DMS 273 treated with DMSO at 0.1 percent for 48 hours (cell line): ENCODE results near the gene IRF4.

Experiments
- DNase-seq: peaks from one replicate; lab custom pipeline; 2025; lab: John Stamatoyannopoulos, UW

IRF4 gene

DNA sequence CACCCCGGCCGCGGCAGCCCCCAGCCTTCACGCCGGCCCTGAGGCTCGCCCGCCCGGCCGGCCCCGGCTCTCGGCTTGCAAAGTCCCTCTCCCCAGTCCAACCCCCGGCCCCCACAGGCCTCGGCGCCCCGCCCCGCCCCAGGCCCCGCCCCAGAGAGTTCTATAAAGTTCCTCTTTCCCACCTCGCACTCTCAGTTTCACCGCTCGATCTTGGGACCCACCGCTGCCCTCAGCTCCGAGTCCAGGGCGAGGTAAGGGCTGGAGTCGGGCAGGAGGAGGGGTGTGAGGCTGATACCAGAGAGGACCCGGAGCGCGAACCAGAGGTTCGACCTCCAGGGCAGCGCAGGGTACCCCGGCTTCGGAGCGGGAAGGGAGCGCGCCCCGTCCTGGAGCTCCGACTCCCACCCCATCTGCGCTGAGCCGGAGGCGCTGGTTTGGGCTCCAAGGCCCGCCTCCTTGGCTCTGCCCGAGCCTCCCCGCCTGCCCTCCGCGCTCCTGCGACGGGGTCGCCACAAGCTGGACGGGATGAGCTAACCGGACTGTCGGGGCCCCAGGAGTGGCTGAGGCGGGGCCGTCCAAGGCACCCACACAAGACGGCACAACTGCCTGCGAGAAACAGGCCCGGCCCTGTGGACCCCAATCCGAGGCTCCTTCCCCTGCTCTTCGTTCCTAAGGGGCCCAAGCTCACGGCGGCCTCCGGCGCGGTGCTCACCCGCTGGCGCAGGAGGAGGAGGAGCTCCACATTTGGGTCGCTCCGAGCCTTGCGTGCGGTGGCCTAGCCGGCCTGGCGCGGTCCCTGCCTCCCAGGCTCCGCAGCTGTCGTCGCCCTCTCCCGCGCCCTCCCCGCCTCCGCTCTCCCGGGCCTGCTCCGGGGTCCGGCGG lies at the start of gene IRF4:
Gene IRF4 (plus strand): TSS at position 194 of the 882 bp plus-strand sequence. CDS start 1,401 bp downstream, outside the sequence.
- no peak for DNase-seq

DNA sequence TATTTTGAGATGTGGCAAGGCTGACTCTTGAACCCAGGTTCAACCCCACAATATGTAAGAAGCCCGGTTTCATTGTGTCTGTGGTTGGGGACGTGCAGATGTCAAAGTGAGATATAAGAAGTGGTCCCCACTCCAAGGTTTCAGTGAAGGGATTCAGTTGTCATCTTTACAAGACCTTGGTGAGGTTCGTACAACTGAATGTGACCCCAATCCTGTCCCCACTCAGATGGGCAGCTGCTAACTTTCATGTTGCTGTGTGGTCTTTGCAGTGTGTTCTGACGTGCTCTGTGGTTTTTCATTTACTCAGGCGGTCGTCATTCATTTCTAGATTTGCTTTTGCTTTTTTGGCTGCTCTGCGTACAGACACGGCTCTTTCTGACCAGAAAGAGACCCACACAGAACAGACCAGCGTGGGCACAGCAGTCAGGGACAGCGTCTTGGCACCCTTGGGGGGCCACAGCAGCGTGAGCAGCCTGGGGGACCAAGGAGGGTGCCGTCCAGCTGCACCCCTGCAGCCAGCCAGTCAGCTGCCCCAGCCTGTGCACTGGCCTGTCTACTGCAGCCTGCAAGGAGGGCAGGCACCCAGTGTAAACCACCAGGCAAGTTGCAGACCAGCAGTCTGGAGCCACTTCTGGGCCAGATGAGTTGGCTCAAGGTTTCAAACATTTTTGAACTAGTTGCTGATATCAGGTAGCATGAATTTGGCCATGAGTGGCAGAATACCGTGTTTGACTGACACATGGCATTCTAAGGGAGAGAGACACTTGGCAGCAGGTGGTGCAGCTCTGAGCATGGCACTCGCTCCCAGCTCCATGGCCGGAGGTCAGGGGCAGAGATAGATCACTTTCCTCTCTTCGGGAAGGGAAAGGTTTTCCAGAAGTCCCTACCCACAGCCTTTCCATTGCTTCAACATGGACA lies 49.4 kb upstream of the IRF4 start:
- DNase-seq, result no peak

- no peak for DNase-seq
These were observed 48.7 kb upstream of the IRF4 start for GRCh38 chr6:342832-343179.

DNA sequence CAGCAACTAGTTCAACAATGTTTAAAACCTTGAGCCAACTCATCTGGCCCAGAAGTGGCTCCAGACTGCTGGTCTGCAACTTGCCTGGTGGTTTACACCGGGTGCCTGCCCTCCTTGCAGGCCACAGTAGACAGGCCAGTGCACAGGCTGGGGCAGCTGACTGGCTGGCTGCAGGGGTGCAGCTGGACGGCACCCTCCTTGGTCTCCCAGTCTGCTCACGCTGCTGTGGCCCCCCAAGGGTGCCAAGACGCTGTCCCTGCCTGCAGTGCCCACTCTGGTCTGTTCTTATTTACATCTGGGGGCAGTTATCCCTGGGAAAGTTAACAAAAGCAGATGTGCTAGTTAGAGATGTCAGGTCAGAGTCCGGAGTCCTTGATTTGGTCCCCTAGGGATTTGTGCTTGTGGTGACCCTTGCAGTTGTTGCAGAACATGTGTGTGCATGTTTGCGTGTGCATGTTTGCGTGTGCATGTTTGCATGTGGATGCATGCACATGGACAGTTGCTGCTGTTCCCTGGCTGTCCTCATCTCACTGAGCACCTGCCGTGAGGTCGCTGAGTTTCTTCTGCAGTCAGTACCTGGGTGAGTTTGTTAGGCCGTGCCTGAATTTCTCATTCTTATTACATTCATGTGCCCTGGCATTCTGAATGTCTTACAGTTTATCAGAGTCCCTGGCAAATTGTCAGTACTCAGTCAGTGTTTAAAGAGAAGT lies 48.2 kb upstream of the IRF4 start:
- no peak for DNase-seq

- DNase-seq, result no peak
These were observed 47.4 kb upstream of the IRF4 start for GRCh38 chr6:343960-344815.

GRCh38 chr6:344816-345340 lies 46.7 kb upstream of the IRF4 start:
- no peak for DNase-seq

DNA sequence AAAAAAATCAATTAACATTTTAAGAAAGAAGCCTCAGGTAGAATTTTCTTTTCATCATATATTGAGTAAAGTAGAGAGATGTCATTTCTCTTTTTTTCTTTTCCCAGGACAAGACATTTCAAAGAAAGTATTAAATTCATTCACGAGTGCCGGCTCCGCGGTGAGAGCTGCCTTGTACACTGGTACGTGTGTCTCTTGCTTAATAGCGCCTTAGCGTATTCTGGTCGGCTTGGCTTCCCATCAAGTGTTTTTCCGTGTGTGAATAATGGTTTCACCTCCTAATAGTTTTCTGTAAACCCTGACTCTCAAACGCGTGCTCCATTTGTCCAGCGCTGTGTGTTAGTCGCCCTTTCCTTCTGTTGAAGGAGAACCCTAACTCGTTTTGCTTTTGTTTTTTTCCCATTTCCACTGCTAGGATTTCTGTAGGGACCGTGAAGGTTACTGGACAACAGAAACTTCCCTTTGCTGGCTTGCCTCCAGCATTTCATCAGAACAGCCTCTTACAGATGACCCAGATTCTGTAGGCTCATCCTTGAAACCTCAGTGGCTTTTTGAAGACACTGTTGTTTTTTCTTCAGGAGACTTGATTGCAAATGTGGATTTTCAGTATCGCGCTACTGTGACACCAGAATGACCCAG lies 45.7 kb upstream of the IRF4 start:
- DNase-seq, result no peak

DNA sequence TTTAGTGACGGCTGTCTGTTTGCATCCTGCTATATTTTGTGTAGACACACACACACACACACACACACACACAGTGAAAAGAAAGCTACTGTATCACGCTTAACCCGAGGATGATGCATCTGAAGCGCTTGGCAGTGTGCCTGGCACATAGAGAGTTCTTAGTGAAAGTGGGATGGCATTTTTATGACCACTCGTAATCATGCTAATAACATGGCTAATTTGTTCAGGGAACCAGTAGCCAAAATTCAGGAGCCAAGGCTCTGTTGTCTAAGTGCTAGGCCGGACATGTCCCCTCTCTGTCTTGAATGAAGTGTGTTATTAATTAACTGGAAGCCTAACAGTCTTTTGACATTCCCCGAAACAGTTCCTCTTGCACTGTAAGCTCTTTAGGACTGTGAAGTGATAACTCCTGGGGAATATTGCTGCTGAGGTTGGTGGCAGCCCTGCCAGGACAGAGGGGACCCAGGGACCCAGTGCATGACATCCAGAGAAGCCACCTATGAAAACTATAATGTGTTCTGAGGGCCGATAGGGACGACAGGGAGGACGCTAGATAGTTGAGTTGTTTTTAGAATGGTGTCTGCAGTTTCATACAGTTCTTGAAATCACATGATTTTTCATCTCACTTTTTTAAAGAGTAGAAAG lies 45.0 kb upstream of the IRF4 start:
- DNase-seq, result no peak

DNA sequence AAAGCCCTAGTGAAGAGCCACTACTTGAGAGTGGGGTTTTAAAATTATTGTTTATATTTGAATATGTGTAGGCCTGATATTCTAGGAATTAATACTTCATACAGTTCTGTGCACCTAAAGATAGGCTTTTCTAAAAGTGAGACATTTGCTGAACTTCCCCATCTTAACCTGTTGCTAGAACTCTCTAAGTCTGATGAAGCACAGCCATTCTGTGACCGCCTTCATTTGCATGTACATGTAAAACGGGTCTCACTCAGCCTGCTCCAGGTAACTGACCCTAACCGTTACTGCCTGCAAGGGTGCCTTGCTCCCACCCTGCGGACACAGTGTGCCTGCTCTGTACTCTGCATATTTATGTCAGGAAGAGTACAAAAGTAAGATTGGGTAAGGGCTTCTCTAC lies 44.3 kb upstream of the IRF4 start:
- DNase-seq, result no peak

- no peak for DNase-seq
These were observed 43.3 kb upstream of the IRF4 start for GRCh38 chr6:347951-348859.

GRCh38 chr6:348860-349396 lies 42.6 kb upstream of the IRF4 start:
- no peak for DNase-seq

DNA sequence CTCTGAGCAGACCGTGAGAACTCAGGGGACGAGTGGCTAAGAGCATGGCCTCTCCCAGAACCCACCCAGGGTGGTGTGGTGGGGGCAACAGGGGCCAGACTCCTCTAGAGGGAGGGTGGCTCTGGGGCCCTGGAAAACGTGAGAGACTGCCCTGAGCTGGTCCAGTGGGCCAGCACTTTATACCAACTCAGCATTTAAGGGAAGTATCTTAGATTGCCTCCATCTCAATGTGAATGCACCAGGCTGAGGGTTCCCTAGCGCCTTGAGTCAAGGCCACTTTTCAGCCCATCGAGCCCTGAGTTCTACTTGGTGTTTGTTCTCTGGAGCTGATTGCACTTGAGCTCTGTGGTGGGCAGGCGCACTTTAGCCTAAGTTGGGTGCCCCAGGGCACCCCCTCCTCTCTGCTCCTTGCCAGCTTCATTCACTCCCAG lies 42.0 kb upstream of the IRF4 start:
- no peak for DNase-seq

GRCh38 chr6:350371-350770 lies 41.2 kb upstream of the IRF4 start:
- DNase-seq, result no peak

DNA sequence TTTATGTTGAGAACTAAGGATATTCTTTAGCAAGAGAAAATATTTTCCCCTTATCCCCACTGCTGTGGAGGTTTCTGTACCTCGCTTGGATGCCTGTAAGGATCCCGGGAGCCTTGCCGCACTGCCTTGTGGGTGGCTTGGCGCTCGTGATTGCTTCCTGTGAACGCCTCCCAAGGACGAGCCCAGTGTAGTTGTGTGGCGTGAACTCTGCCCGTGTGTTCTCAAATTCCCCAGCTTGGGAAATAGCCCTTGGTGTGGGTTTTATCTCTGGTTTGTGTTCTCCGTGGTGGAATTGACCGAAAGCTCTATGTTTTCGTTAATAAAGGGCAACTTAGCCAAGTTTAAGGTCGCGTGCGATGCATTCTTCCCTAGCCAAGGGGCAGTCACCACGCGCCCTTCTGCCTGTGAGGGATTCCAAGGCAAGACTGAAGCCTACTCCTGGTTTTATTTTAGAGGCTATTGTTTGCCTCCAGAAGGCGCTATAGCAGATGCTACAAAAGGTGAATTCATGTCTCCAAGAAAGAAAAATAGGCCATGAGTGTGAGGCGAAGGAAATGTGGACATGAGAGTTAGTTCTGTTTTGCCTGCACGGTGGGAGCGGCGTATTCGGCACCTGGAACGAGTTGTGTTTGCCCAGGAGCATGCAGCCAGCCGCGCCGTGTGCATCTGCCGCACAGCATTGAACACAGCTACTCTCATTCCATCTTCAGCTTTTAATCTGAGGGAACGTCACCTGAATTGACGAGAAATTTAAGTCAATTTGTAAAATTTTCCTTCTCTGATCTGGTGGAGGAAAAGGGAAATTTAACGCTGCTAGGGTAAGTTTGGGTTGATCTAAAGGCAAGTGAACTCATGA lies 40.3 kb upstream of the IRF4 start:
- DNase-seq, result no peak

DNA sequence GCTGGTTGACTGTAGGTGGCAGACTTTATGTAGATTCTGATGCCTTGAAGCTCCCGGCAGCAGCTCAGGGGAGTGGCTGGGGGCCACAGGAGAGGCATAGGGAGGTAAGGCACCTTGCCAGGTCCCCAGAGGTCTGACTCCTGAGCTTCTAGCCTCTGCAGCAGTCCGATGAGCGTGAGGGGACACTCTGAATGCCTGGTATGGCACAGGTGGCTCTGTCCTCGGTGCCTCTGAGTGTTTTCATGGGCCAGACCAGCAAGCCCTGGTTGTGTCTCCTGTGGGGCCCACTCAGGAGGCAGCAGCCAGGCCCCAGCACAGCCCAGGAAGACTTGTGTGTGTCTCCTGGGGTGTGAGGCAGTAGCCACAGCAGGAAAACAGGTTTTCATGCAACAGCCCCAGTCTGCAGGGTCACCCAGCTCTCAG lies 39.7 kb upstream of the IRF4 start:
- no peak for DNase-seq

DNA sequence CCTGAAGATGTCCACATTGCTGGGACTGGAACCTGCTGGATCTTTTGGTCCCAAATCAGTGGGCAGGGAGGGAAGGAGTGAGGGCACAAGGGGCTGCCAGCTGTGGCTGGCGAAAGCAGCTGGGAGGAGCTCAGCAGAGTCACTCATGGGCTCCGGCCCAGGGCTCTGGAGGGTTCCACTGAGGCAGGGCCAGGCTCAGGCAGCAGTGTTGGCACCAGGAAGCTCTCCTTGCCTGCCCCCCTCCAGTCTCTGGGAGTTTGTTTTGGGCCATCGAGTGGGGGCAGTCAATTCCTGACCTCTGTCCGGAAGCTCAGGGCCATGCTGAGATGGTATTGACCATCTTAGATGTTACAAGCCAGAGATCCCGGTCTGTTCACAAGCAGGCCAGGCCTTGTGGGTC lies 39.1 kb upstream of the IRF4 start:
- DNase-seq, result no peak

DNA sequence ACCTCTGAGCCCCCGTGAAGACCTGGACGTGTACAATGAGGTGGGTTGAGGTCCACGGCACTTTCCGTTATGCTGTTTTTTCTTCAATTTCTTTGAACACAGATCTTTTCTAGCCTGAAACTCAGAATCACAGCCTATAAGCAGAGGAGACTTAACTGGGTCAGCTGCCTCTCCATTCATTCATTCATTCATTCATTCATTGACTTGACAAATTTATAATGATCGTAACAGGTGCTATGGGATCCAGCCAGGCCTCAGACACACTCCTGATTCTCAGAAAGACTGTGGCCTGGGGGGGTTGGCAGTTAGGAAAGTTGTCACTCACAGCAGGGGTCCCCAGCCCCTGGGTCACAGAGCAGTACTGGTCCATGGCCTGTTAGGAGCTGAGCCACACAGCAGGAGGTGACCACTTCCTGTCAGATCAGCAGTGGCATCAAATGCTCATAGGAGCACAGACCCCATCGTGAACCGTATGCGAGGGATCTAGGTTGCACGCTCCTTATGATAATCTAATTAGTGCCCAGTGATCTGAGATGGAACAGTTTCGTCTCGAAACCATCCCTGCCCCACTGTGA lies 38.6 kb upstream of the IRF4 start:
- no peak for DNase-seq
